Measurements from ENCODE around the gene OSBPL10. TPM values are rescaled to one million over a fixed set of nuclear protein-coding genes. Genes with fewer than 3 reads are reported as not detected.

Gene OSBPL10
- total RNA-seq, 2 donors from 2014 or later = 0.17 to 2.9 TPM

GRCh38 chr3:31848911-31849310 lies 132.2 kb downstream of the OSBPL10 start:
- Mint-ChIP-seq H3K4me3 (no peak overlapping the region), H3K9me3 (no peaks in the 10 kb centered on the region), H3K36me3 (no peaks in the 10 kb centered on the region), H3K27ac (no peak overlapping the region), H3K27me3 (peaks cover 11 to 17% of the 10 kb centered on the region in 2 donors), H3K4me1 (ENCODE audit: low read depth in 2 of 2) (no peaks in the 10 kb centered on the region)
- no peak for DNase-seq (ENCODE audit: low spot score)
- no peak for ATAC-seq

GRCh38 chr3:31848163-31848818 lies 132.8 kb downstream of the OSBPL10 start:
- Mint-ChIP-seq H3K36me3 (no peaks in the 10 kb centered on the region), H3K4me1 (ENCODE audit: low read depth in 2 of 2) (no peaks in the 10 kb centered on the region), H3K27ac (no peak overlapping the region), H3K9me3 (no peaks in the 10 kb centered on the region), H3K4me3 (no peak overlapping the region), H3K27me3 (peaks cover 12 to 18% of the 10 kb centered on the region in 2 donors)
- ATAC-seq (no peak), DNase-seq (ENCODE audit: low spot score) (no peak)

- no peaks in the 10 kb centered on the region for H3K36me3 Mint-ChIP-seq
- ATAC-seq (no peak), DNase-seq (ENCODE audit: low spot score) (no peak)
- H3K27ac Mint-ChIP-seq = no peak overlapping the region
- no peak overlapping the region for H3K4me3 Mint-ChIP-seq
- no peaks in the 10 kb centered on the region for H3K9me3 Mint-ChIP-seq
- peaks cover 13 to 15% of the 10 kb centered on the region in 2 donors for H3K27me3 Mint-ChIP-seq
- H3K4me1 Mint-ChIP-seq (ENCODE audit: low read depth in 2 of 2) = no peaks in the 10 kb centered on the region
Observed at GRCh38 chr3:31847760-31848159, 133.3 kb downstream of the OSBPL10 start.

GRCh38 chr3:31841515-31841914 lies 139.5 kb downstream of the OSBPL10 start:
- H3K4me1 Mint-ChIP-seq (ENCODE audit: low read depth in 2 of 2) = no peaks in the 10 kb centered on the region
- no peak for ATAC-seq
- H3K27ac Mint-ChIP-seq = no peak overlapping the region
- no peaks in the 10 kb centered on the region for H3K9me3 Mint-ChIP-seq
- no peak for DNase-seq (ENCODE audit: low spot score)
- no peaks in the 10 kb centered on the region for H3K36me3 Mint-ChIP-seq
- H3K27me3 Mint-ChIP-seq = peaks cover 14 to 18% of the 10 kb centered on the region in 2 donors
- no peak overlapping the region for H3K4me3 Mint-ChIP-seq

GRCh38 chr3:31840252-31840651 lies 140.8 kb downstream of the OSBPL10 start:
- Mint-ChIP-seq H3K27me3 (peaks cover 12 to 19% of the 10 kb centered on the region in 2 donors), H3K36me3 (no peaks in the 10 kb centered on the region), H3K9me3 (no peaks in the 10 kb centered on the region), H3K4me3 (no peak overlapping the region), H3K27ac (no peak overlapping the region), H3K4me1 (ENCODE audit: low read depth in 2 of 2) (no peaks in the 10 kb centered on the region)
- DNase-seq (ENCODE audit: low spot score) (no peak), ATAC-seq (no peak)

- no peak for ATAC-seq
- no peak for DNase-seq (ENCODE audit: low spot score)
- Mint-ChIP-seq H3K9me3 (no peaks in the 10 kb centered on the region), H3K36me3 (no peaks in the 10 kb centered on the region), H3K4me3 (no peak overlapping the region), H3K27ac (no peak overlapping the region), H3K27me3 (peaks cover 10 to 15% of the 10 kb centered on the region in 2 donors), H3K4me1 (ENCODE audit: low read depth in 2 of 2) (no peaks in the 10 kb centered on the region)
Observed at GRCh38 chr3:31839144-31839917, 141.7 kb downstream of the OSBPL10 start.

- Mint-ChIP-seq H3K27me3 (peaks cover 8 to 24% of the 10 kb centered on the region in 2 donors), H3K36me3 (no peaks in the 10 kb centered on the region), H3K4me1 (ENCODE audit: low read depth in 2 of 2) (no peaks in the 10 kb centered on the region), H3K9me3 (no peaks in the 10 kb centered on the region), H3K27ac (no peak overlapping the region), H3K4me3 (no peak overlapping the region)
- ATAC-seq = no peak
- no peak for DNase-seq (ENCODE audit: low spot score)
Observed at GRCh38 chr3:31836131-31837075, 144.7 kb downstream of the OSBPL10 start.

GRCh38 chr3:31833391-31834190 lies 147.5 kb downstream of the OSBPL10 start:
- H3K9me3 Mint-ChIP-seq = no peaks in the 10 kb centered on the region
- ATAC-seq (no peak), DNase-seq (ENCODE audit: low spot score) (no peak)
- H3K4me1 Mint-ChIP-seq (ENCODE audit: low read depth in 2 of 2) = no peaks in the 10 kb centered on the region
- peaks cover 9 to 37% of the 10 kb centered on the region in 2 donors for H3K27me3 Mint-ChIP-seq
- no peaks in the 10 kb centered on the region for H3K36me3 Mint-ChIP-seq
- H3K27ac Mint-ChIP-seq = no peak overlapping the region
- H3K4me3 Mint-ChIP-seq = no peak overlapping the region

GRCh38 chr3:31832551-31832950 lies 148.5 kb downstream of the OSBPL10 start:
- ATAC-seq (no peak), DNase-seq (ENCODE audit: low spot score) (no peak)
- Mint-ChIP-seq H3K4me3 (no peak overlapping the region), H3K4me1 (ENCODE audit: low read depth in 2 of 2) (no peaks in the 10 kb centered on the region), H3K27ac (no peak overlapping the region), H3K36me3 (no peaks in the 10 kb centered on the region), H3K9me3 (no peaks in the 10 kb centered on the region), H3K27me3 (peaks cover 9 to 37% of the 10 kb centered on the region in 2 donors)

GRCh38 chr3:31831591-31831990 lies 149.5 kb downstream of the OSBPL10 start:
- H3K27me3 Mint-ChIP-seq = peaks cover 7 to 39% of the 10 kb centered on the region in 2 donors
- no peaks in the 10 kb centered on the region for H3K36me3 Mint-ChIP-seq
- no peak overlapping the region for H3K4me3 Mint-ChIP-seq
- ATAC-seq (no peak), DNase-seq (ENCODE audit: low spot score) (no peak)
- H3K9me3 Mint-ChIP-seq = no peaks in the 10 kb centered on the region
- H3K27ac Mint-ChIP-seq = no peak overlapping the region
- H3K4me1 Mint-ChIP-seq (ENCODE audit: low read depth in 2 of 2) = no peaks in the 10 kb centered on the region

- no peak overlapping the region for H3K27ac Mint-ChIP-seq
- no peaks in the 10 kb centered on the region for H3K36me3 Mint-ChIP-seq
- no peaks in the 10 kb centered on the region for H3K9me3 Mint-ChIP-seq
- no peaks in the 10 kb centered on the region for H3K4me1 Mint-ChIP-seq (ENCODE audit: low read depth in 2 of 2)
- H3K4me3 Mint-ChIP-seq = no peak overlapping the region
- H3K27me3 Mint-ChIP-seq = peaks cover 9 to 37% of the 10 kb centered on the region in 2 donors
- DNase-seq (ENCODE audit: low spot score) (no peak), ATAC-seq (no peak)
Observed at GRCh38 chr3:31829826-31830426, 151.1 kb downstream of the OSBPL10 start.

GRCh38 chr3:31829010-31829409 lies 152.1 kb downstream of the OSBPL10 start:
- peaks cover 6 to 37% of the 10 kb centered on the region in 2 donors for H3K27me3 Mint-ChIP-seq
- no peaks in the 10 kb centered on the region for H3K36me3 Mint-ChIP-seq
- H3K27ac Mint-ChIP-seq = no peak overlapping the region

GRCh38 chr3:31828007-31828406 lies 153.1 kb downstream of the OSBPL10 start:
- Mint-ChIP-seq H3K27ac (no peak overlapping the region), H3K36me3 (no peaks in the 10 kb centered on the region), H3K4me1 (ENCODE audit: low read depth in 2 of 2) (no peaks in the 10 kb centered on the region), H3K27me3 (peaks cover 6 to 29% of the 10 kb centered on the region in 2 donors), H3K9me3 (no peaks in the 10 kb centered on the region), H3K4me3 (no peak overlapping the region)
- ATAC-seq (no peak), DNase-seq (ENCODE audit: low spot score) (no peak)

More at GRCh38 chr3:31829010-31829409, 152.1 kb downstream of the OSBPL10 start:
- DNase-seq (ENCODE audit: low spot score) (no peak), ATAC-seq (no peak)
- no peaks in the 10 kb centered on the region for H3K9me3 Mint-ChIP-seq
- H3K4me3 Mint-ChIP-seq = no peak overlapping the region
- no peaks in the 10 kb centered on the region for H3K4me1 Mint-ChIP-seq (ENCODE audit: low read depth in 2 of 2)

Data from natural killer cell treated with Interleukin-12 subunit alpha and Interleukin-12 subunit beta and Interleukin-15 and Interleukin-18, amount 100 ng/mL, for 72 hours (primary cell).